Osteocyte (in vitro differentiated cells): ENCODE data around the gene RIT2. TPM values are rescaled to one million over a fixed set of nuclear protein-coding genes. Genes with fewer than 3 reads are reported as not detected.

ENCODE experiments used
- DNase-seq: peaks from one replicate; pipeline ENCODE4 v3.0.0; 2021; ENCODE audit warnings: mixed read lengths; ENCODE audit not compliant: unreplicated experiment; ENCODE audit errors: extremely low spot score
- H3K27ac Mint-ChIP-seq: one replicate; pipeline ENCODE4 v1.8.0; 2021; ENCODE audit warnings: mild to moderate bottlenecking, mixed read lengths; ENCODE audit not compliant: unreplicated experiment
- H3K27me3 Mint-ChIP-seq: one replicate; pipeline ENCODE4 v1.8.0; 2021; ENCODE audit warnings: mixed read lengths; ENCODE audit not compliant: unreplicated experiment
- H3K36me3 Mint-ChIP-seq: one replicate; pipeline ENCODE4 v1.8.0; 2021; ENCODE audit warnings: mixed read lengths; ENCODE audit not compliant: unreplicated experiment
- H3K4me1 Mint-ChIP-seq: one replicate; pipeline ENCODE4 v1.8.0; 2021; ENCODE audit warnings: mixed read lengths; ENCODE audit not compliant: unreplicated experiment
- H3K4me3 Mint-ChIP-seq: one replicate; pipeline ENCODE4 v1.8.0; 2021; ENCODE audit warnings: mild to moderate bottlenecking, moderate library complexity, mixed read lengths; ENCODE audit not compliant: unreplicated experiment
- H3K9me3 Mint-ChIP-seq: one replicate; pipeline ENCODE4 v1.8.0; 2021; ENCODE audit warnings: mixed read lengths; ENCODE audit not compliant: unreplicated experiment
- CTCF ChIP-seq: fragments of 200-600 bp; sonication (generic); IDR thresholded peaks from 2 replicates; pipeline ENCODE4 v1.5.0; 2021; ENCODE audit warnings: antibody characterized with exemption, mild to moderate bottlenecking, moderate library complexity
- total RNA-seq: library from RNA; stranded (reverse); gene quantifications from 2 replicates; pipeline ENCODE4 v1.2.1, GENCODE V29; 2021

Gene RIT2
- total RNA-seq, 1 donor from 2014 or later, result not detected

GRCh38 chr18:43092539-43092938 is 22.9 kb downstream of the RIT2 start:
- Mint-ChIP-seq H3K4me1 (no peaks in the 10 kb centered on the region), H3K27ac (no peak overlapping the region), H3K4me3 (no peak overlapping the region), H3K9me3 (peaks cover 6% of the 10 kb centered on the region), H3K27me3 (no peaks in the 10 kb centered on the region), H3K36me3 (no peaks in the 10 kb centered on the region)
- no peak for DNase-seq
- TF ChIP-seq CTCF, result no peak

GRCh38 chr18:43081396-43081795 is 34.1 kb downstream of the RIT2 start:
- Mint-ChIP-seq H3K9me3 (no peaks in the 10 kb centered on the region), H3K27ac (no peak overlapping the region), H3K36me3 (no peaks in the 10 kb centered on the region), H3K4me3 (no peak overlapping the region), H3K4me1 (no peaks in the 10 kb centered on the region), H3K27me3 (peaks cover 4% of the 10 kb centered on the region)
- no peak for DNase-seq
- TF ChIP-seq CTCF, result no peak

- Mint-ChIP-seq H3K27ac (no peak overlapping the region), H3K9me3 (no peaks in the 10 kb centered on the region), H3K4me3 (no peak overlapping the region), H3K4me1 (no peaks in the 10 kb centered on the region), H3K36me3 (no peaks in the 10 kb centered on the region), H3K27me3 (peaks cover 4% of the 10 kb centered on the region)
- TF ChIP-seq CTCF, result no peak
- DNase-seq, result no peak
These were observed 34.8 kb downstream of the RIT2 start for GRCh38 chr18:43080671-43081070.

- no peak for DNase-seq
- H3K4me1 Mint-ChIP-seq, result no peaks in the 10 kb centered on the region
- no peak for TF ChIP-seq CTCF
- no peaks in the 10 kb centered on the region for H3K9me3 Mint-ChIP-seq
- H3K36me3 Mint-ChIP-seq, result no peaks in the 10 kb centered on the region
- no peak overlapping the region for H3K4me3 Mint-ChIP-seq
- H3K27ac Mint-ChIP-seq, result no peak overlapping the region
- peaks cover 4% of the 10 kb centered on the region for H3K27me3 Mint-ChIP-seq
These were observed 36.1 kb downstream of the RIT2 start for GRCh38 chr18:43079422-43079821.

- Mint-ChIP-seq H3K4me3 (no peak overlapping the region), H3K4me1 (no peaks in the 10 kb centered on the region), H3K27ac (no peak overlapping the region), H3K9me3 (no peaks in the 10 kb centered on the region), H3K27me3 (peaks cover 4% of the 10 kb centered on the region), H3K36me3 (no peaks in the 10 kb centered on the region)
- no peak for DNase-seq
- TF ChIP-seq CTCF, result no peak
These were observed 36.9 kb downstream of the RIT2 start for GRCh38 chr18:43078478-43079092.
